ENCODE results near the gene ITPRIP.

- TF ChIP-seq CTCF (IDR thresholded peaks at IDR 0.05) (peak; percentile 88), EZH2phosphoT487 (IDR thresholded peaks at IDR 0.05) (no peak), EZH2 (IDR thresholded peaks at IDR 0.05) (no peak)
Measured at GRCh38 chr10:104274762-104275721, 63.2 kb downstream of the ITPRIP start.

Measured in neural progenitor cell (in vitro differentiated cells).